Measurements from ENCODE around the gene BCL2L1. TPM values are rescaled to one million over a fixed set of nuclear protein-coding genes. Genes with fewer than 3 reads are reported as not detected.

Gene BCL2L1
- polyA plus RNA-seq, 5 donors, result 46.6 to 59.8 (median 55.4) TPM

- no peak for DNase-seq
These were observed 26.5 kb downstream of the BCL2L1 start for GRCh38 chr20:31695849-31696804.

- DNase-seq, result no peak
These were observed 27.6 kb downstream of the BCL2L1 start for GRCh38 chr20:31694842-31695593.

GRCh38 chr20:31693987-31694661 lies 28.5 kb downstream of the BCL2L1 start:
- no peak for DNase-seq

- DNase-seq, result no peak
These were observed 29.3 kb downstream of the BCL2L1 start for GRCh38 chr20:31693402-31693801.

- no peak for DNase-seq
These were observed 30.9 kb downstream of the BCL2L1 start for GRCh38 chr20:31691646-31692275.

- no peak for DNase-seq
These were observed 32.5 kb downstream of the BCL2L1 start for GRCh38 chr20:31690124-31690666.

GRCh38 chr20:31689141-31689540 lies 33.5 kb downstream of the BCL2L1 start:
- no peak for DNase-seq

- DNase-seq, result no peak
These were observed 34.9 kb downstream of the BCL2L1 start for GRCh38 chr20:31687777-31688176.

- DNase-seq, result no peak
These were observed 36.6 kb downstream of the BCL2L1 start for GRCh38 chr20:31685853-31686643.

GRCh38 chr20:31684153-31685015 lies 38.3 kb downstream of the BCL2L1 start:
- no peak for DNase-seq

GRCh38 chr20:31682927-31683326 lies 39.7 kb downstream of the BCL2L1 start:
- DNase-seq, result no peak

- DNase-seq, result no peak
These were observed 40.3 kb downstream of the BCL2L1 start for GRCh38 chr20:31682352-31682751.

- DNase-seq, result no peak
These were observed 40.9 kb downstream of the BCL2L1 start for GRCh38 chr20:31681769-31682168.

GRCh38 chr20:31681128-31681727 lies 41.4 kb downstream of the BCL2L1 start:
- no peak for DNase-seq

- no peak for DNase-seq
These were observed 42.2 kb downstream of the BCL2L1 start for GRCh38 chr20:31680286-31681127.

- DNase-seq, result no peak
These were observed 43.0 kb downstream of the BCL2L1 start for GRCh38 chr20:31679357-31680285.

All from right lung (tissue), 5 donors.